CD4-positive, alpha-beta T cell treated with Interleukin-17A for 4 hours (primary cell): ENCODE results near the gene LRRC8E.
"Not testable (repeated sequence)": the region's sequence is repeated elsewhere in the genome, so short reads cannot be mapped to it uniquely, and the experiment has no call there.

Source experiments
- DNase-seq: peaks from one replicate; pipeline ENCODE4 v3.0.0-alpha.2; 2020; ENCODE audit warnings: mixed read lengths

Gene LRRC8E

GRCh38 chr19:7910321-7911161 lies 22.2 kb downstream of the LRRC8E start:
- no peak for DNase-seq

- no peak for DNase-seq
These were observed 23.3 kb downstream of the LRRC8E start for GRCh38 chr19:7911508-7912143.

GRCh38 chr19:7912144-7912696 lies 23.9 kb downstream of the LRRC8E start:
- DNase-seq: no peak

- DNase-seq: no peak
These were observed 24.6 kb downstream of the LRRC8E start for GRCh38 chr19:7912697-7913564.

- DNase-seq: no peak
These were observed 25.3 kb downstream of the LRRC8E start for GRCh38 chr19:7913652-7914051.

GRCh38 chr19:7914099-7914498 lies 25.8 kb downstream of the LRRC8E start:
- DNase-seq: no peak

GRCh38 chr19:7914598-7915045 lies 26.3 kb downstream of the LRRC8E start, which contains the start of gene TGFBR3L:
Gene TGFBR3L (plus strand): TSS chr19:7914830.
- DNase-seq: no peak

- DNase-seq: no peak
These were observed 27.2 kb downstream of the LRRC8E start for GRCh38 chr19:7915250-7916102.

GRCh38 chr19:7916103-7916954 lies 28.0 kb downstream of the LRRC8E start:
- DNase-seq: peak; percentile 58

- DNase-seq: no peak
These were observed 28.6 kb downstream of the LRRC8E start for GRCh38 chr19:7916955-7917266.

- peak; percentile 68 for DNase-seq
These were observed 29.2 kb downstream of the LRRC8E start for GRCh38 chr19:7917267-7918061.

GRCh38 chr19:7918062-7918614 lies 29.8 kb downstream of the LRRC8E start:
- DNase-seq: not testable (repeated sequence)

GRCh38 chr19:7918615-7919421 lies 30.5 kb downstream of the LRRC8E start:
- DNase-seq: no peak

GRCh38 chr19:7919610-7920518 lies 31.6 kb downstream of the LRRC8E start, which contains the start of gene SNAPC2:
Gene SNAPC2 (plus strand): TSS chr19:7920338. CDS start chr19:7920367, 29 bp downstream.
- peak; percentile 97 for DNase-seq

GRCh38 chr19:7920519-7921301 lies 32.4 kb downstream of the LRRC8E start:
- peak; percentile 100 for DNase-seq

- DNase-seq: no peak
These were observed 33.1 kb downstream of the LRRC8E start for GRCh38 chr19:7921302-7921966.
